ENCODE measurements around the gene NEXN. TPM values are rescaled to one million over a fixed set of nuclear protein-coding genes. Genes with fewer than 3 reads are reported as not detected.

NEXN gene
- total RNA-seq, 1 experiment from 2014 or later, result 0.15 TPM

GRCh38 chr1:77945345-77945744 lies 56.9 kb downstream of the NEXN start:
- no TSS peak for BruUV-seq (replicated peaks)
- Histone ChIP-seq H3K27me3 (ENCODE audit: insufficient read depth, low read length) (no peaks in the 10 kb centered on the region), H3K36me3 (ENCODE audit: control insufficient read depth in 1 of 2, insufficient read depth in 2 of 2, low read length in 2 of 2) (peaks cover 56 to 57% of the 10 kb centered on the region in 2 experiments), H3K4me1 (ENCODE audit: control insufficient read depth in 1 of 2, insufficient read depth in 2 of 2, low read length in 2 of 2) (no peaks in the 10 kb centered on the region), H3K79me2 (ENCODE audit: insufficient read depth, low read length) (peaks cover 50% of the 10 kb centered on the region), H3K9me3 (ENCODE audit: control insufficient read depth in 1 of 2, insufficient read depth in 1 of 2, low read depth in 1 of 2, low read length in 2 of 2) (no peaks in the 10 kb centered on the region), H3K9ac (ENCODE audit: low read length) (no peak overlapping the region), H3K27ac (ENCODE audit: low read depth, low read length) (no peak overlapping the region), H3K4me3 (replicated peaks in 1 of 2; ENCODE audit: low read depth in 1 of 2, low read length in 2 of 2) (no peak overlapping the region), H3K4me2 (ENCODE audit: low read length) (no peak overlapping the region), H4K20me1 (ENCODE audit: insufficient read depth) (peaks cover 33% of the 10 kb centered on the region; the same call in 1 of the 2 replicates), H2AFZ (ENCODE audit: low read depth, low read length, poor library complexity, severe bottlenecking) (no peak overlapping the region), H3K9me2 (ENCODE audit: insufficient read depth) (no peaks in the 10 kb centered on the region)
- POLR2A ChIA-PET, result no interaction called here
- RAD21 ChIA-PET (ENCODE audit: low non-redundant PET in 1 of 2, low total read pairs in 2 of 2, uncharacterized antibody in 2 of 2, unreplicated experiment in 2 of 2), result no interaction called here
- CTCF ChIA-PET, result no interaction called here
- TF ChIP-seq CTCF (IDR thresholded peaks at IDR 0.05 in 2 of 3, conservative IDR thresholded peaks at IDR 0.05 in 1 of 3; ENCODE audit: borderline replicate concordance in 1 of 3, insufficient read depth in 1 of 3, low read depth in 2 of 3, low read length in 2 of 3) (no peak), MAX (IDR thresholded peaks at IDR 0.05) (no peak), POLR2AphosphoS5 (IDR thresholded peaks at IDR 0.05; ENCODE audit: low read depth, low read length) (no peak), SIN3A (IDR thresholded peaks at IDR 0.05; ENCODE audit: low read depth) (no peak), SP1 (IDR thresholded peaks at IDR 0.05; ENCODE audit: low read depth) (no peak), SRF (IDR thresholded peaks at IDR 0.05; ENCODE audit: low read depth) (no peak), JUND (IDR thresholded peaks at IDR 0.05) (no peak), TCF7L2 (IDR thresholded peaks at IDR 0.05; ENCODE audit: borderline replicate concordance, extremely low read depth, insufficient read depth, insufficient read length) (no peak), REST (IDR thresholded peaks at IDR 0.05; ENCODE audit: low read depth) (no peak), EZH2phosphoT487 (IDR thresholded peaks at IDR 0.05; ENCODE audit: borderline replicate concordance) (no peak), EZH2 (IDR thresholded peaks at IDR 0.05) (no peak), ATF3 (IDR thresholded peaks at IDR 0.05) (no peak), CEBPB (IDR thresholded peaks at IDR 0.05; ENCODE audit: low read depth) (no peak), FOSL1 (IDR thresholded peaks at IDR 0.05; ENCODE audit: low read depth) (no peak)
- ATAC-seq (no peak), DNase-seq (ENCODE audit: low read depth, low spot score) (no peak)
- intact Hi-C loops (cut with micrococcal nuclease), result no loop called here
